ENCODE data around the gene PCARE.
"Not testable (repeated sequence)": the region's sequence is repeated elsewhere in the genome, so short reads cannot be mapped to it uniquely, and the experiment has no call there.

Gene PCARE

DNA sequence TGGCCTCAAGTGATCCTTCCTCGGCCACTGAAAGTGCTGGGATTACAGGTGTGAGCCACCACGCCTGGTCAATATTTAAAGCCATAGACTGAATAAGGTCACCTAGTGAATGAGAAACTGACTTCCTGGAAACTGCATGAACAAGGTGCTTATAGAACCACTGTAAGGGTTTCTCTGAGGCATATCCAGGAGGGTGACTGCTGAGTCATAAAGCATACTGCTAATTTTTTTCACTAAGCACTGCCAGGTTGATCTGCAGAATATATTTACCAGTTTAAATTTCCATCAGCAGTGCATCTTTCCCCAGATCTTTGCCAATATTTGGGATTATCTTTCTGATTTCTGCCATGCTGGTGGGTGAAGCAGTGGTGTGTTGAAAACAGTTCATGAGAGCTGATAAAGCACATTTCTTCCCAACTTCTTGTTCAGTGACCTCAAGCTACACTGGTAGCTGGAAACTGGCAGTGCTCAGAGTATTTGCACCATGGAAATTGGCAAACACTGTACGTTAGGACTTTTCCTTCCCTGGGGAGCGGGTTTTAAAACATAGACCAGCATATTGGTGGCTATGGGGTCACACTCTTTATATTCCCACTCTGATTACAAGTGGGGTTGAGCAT is 36.7 kb upstream of the PCARE start:
- TF ChIP-seq REST (IDR thresholded peaks at IDR 0.05; ENCODE audit: insufficient replicate concordance, low read depth) (no peak), POLR2AphosphoS5 (IDR thresholded peaks at IDR 0.05; ENCODE audit: low read depth) (no peak), SPI1 (IDR thresholded peaks at IDR 0.05; ENCODE audit: borderline replicate concordance, low read depth) (no peak), GABPA (IDR thresholded peaks at IDR 0.05; ENCODE audit: low read depth) (no peak)
- TF ChIP-seq, protein P1, sequence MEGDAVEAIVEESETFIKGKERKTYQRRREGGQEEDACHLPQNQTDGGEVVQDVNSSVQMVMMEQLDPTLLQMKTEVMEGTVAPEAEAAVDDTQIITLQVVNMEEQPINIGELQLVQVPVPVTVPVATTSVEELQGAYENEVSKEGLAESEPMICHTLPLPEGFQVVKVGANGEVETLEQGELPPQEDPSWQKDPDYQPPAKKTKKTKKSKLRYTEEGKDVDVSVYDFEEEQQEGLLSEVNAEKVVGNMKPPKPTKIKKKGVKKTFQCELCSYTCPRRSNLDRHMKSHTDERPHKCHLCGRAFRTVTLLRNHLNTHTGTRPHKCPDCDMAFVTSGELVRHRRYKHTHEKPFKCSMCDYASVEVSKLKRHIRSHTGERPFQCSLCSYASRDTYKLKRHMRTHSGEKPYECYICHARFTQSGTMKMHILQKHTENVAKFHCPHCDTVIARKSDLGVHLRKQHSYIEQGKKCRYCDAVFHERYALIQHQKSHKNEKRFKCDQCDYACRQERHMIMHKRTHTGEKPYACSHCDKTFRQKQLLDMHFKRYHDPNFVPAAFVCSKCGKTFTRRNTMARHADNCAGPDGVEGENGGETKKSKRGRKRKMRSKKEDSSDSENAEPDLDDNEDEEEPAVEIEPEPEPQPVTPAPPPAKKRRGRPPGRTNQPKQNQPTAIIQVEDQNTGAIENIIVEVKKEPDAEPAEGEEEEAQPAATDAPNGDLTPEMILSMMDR (IDR thresholded peaks at IDR 0.05; ENCODE audit: insufficient read depth, low read length) = no peak
- DNase-seq (ENCODE audit: low read depth in 1 of 2, low spot score in 1 of 2) = no peak
- Histone ChIP-seq H3K27me3 (ENCODE audit: insufficient read depth, poor library complexity, severe bottlenecking) (peaks cover 22% of the 10 kb centered on the region), H3K4me3 (replicated peaks; ENCODE audit: insufficient read depth, low read length) (no peak overlapping the region), H3K27ac (replicated peaks) (no peak overlapping the region)

- DNase-seq (ENCODE audit: low read depth in 1 of 2, low spot score in 1 of 2) = no peak
- Histone ChIP-seq H3K27ac (replicated peaks) (no peak overlapping the region), H3K27me3 (ENCODE audit: insufficient read depth, poor library complexity, severe bottlenecking) (peaks cover 10% of the 10 kb centered on the region), H3K4me3 (replicated peaks; ENCODE audit: insufficient read depth, low read length) (no peak overlapping the region)
- TF ChIP-seq POLR2AphosphoS5 (IDR thresholded peaks at IDR 0.05; ENCODE audit: low read depth) = no peak
- TF ChIP-seq, protein P1 (IDR thresholded peaks at IDR 0.05; ENCODE audit: insufficient read depth, low read length) = no peak
- TF ChIP-seq GABPA (IDR thresholded peaks at IDR 0.05; ENCODE audit: low read depth) = no peak
- no peak for TF ChIP-seq SPI1 (IDR thresholded peaks at IDR 0.05; ENCODE audit: borderline replicate concordance, low read depth)
Observed at GRCh38 chr2:29109246-29109645, 34.9 kb upstream of the PCARE start.

GRCh38 chr2:29108225-29108624 is 33.9 kb upstream of the PCARE start:
- no peak overlapping the region for H3K4me3 ChIP-seq (replicated peaks; ENCODE audit: insufficient read depth, low read length)
- DNase-seq (ENCODE audit: low read depth in 1 of 2, low spot score in 1 of 2) = no peak
- no peak overlapping the region for H3K27ac ChIP-seq (replicated peaks)
- no peak for TF ChIP-seq REST (IDR thresholded peaks at IDR 0.05; ENCODE audit: insufficient replicate concordance, low read depth)
- TF ChIP-seq POLR2AphosphoS5 (IDR thresholded peaks at IDR 0.05; ENCODE audit: low read depth) = no peak
- TF ChIP-seq GABPA (IDR thresholded peaks at IDR 0.05; ENCODE audit: low read depth) = no peak
- TF ChIP-seq, protein P1 (IDR thresholded peaks at IDR 0.05; ENCODE audit: insufficient read depth, low read length) = no peak
- no peak for TF ChIP-seq SPI1 (IDR thresholded peaks at IDR 0.05; ENCODE audit: borderline replicate concordance, low read depth)
- H3K27me3 ChIP-seq (ENCODE audit: insufficient read depth, poor library complexity, severe bottlenecking) = peaks cover 2% of the 10 kb centered on the region

GRCh38 chr2:29107547-29107946 is 33.2 kb upstream of the PCARE start:
- H3K27ac ChIP-seq (replicated peaks); H3K27me3 ChIP-seq (ENCODE audit: insufficient read depth, poor library complexity, severe bottlenecking); DNase-seq (ENCODE audit: low read depth in 1 of 2, low spot score in 1 of 2); H3K4me3 ChIP-seq (replicated peaks; ENCODE audit: insufficient read depth, low read length): not testable (repeated sequence)

All from HL-60 (cell line).